ENCODE measurements around the gene LRRC41.
"Not testable (repeated sequence)": the region's sequence is repeated elsewhere in the genome, so short reads cannot be mapped to it uniquely, and the experiment has no call there.

LRRC41 gene

GRCh38 chr1:46303038-46303871 is at the start of gene LRRC41, which contains the start of gene UQCRH:
Gene LRRC41, minus strand, starts transcription at chr1:46303616. Its CDS starts 294 bp downstream, at chr1:46303322.
Gene UQCRH, plus strand, starts transcription at chr1:46303698. Its CDS starts 69 bp downstream, at chr1:46303767.
- DNase-seq = peak; percentile 96

DNA sequence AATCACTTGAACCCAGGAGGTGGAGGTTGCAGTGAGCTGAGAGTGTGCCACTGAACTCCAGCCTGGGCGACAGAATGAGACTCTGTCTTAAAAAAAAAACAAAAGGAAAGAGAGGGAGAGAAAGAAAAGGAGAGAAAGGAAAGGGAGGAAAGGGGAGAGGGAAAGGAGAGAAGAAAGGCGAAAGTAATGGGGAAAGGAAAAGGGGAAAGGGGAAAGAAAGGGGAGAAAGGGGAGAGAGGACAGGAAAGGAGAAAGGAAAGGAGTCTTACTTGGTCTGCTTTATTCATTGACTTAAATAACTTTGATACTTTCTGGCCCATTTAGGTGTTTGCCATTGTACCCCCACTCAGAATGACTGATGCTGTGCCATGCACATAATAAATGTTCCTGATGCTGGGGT is 48.9 kb upstream of the LRRC41 start:
- no peak for DNase-seq

DNA sequence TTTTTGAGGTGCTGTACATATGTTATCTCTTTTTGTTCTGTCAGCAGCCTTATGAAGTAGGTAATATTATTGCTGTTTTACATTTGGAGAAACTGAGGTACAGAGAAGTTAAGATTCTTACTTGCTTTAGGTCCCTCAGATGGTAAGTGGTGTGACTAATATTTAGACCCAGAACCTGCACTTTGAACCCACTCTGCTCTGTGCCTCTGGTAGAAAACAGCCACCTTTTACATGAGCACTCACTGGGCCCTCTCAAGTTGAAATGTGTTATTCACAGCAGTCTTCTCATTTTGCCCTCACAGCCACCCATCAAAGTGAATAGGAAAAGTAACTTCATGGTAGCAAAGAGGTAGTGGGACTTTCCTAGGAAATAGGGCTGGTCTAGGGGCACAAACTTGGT is 41.9 kb upstream of the LRRC41 start:
- DNase-seq = no peak

DNA sequence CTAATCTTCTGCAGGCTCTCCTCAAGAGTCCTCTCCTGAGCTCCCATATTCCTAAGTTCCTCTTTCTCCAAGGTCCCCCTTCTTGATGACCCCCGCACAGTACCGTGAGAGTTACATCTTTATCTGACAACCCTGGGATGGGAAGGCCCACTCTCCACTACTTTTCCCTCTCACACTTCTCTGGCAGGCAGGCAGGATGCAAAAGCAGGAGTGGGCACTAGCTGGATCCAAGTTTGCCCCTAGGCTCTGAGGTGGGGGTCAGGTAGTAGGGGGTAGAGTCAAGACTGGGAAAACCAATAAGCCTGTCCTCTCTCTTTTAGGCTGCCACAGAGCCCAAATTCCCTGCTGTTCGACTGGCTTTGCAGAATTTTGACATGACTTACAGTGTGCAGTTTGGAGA is 41.1 kb upstream of the LRRC41 start:
- DNase-seq = no peak

GRCh38 chr1:46343705-46344104 is 40.3 kb upstream of the LRRC41 start:
- DNase-seq = no peak

- DNase-seq = no peak
These were observed 39.9 kb upstream of the LRRC41 start for GRCh38 chr1:46343351-46343695.

DNA sequence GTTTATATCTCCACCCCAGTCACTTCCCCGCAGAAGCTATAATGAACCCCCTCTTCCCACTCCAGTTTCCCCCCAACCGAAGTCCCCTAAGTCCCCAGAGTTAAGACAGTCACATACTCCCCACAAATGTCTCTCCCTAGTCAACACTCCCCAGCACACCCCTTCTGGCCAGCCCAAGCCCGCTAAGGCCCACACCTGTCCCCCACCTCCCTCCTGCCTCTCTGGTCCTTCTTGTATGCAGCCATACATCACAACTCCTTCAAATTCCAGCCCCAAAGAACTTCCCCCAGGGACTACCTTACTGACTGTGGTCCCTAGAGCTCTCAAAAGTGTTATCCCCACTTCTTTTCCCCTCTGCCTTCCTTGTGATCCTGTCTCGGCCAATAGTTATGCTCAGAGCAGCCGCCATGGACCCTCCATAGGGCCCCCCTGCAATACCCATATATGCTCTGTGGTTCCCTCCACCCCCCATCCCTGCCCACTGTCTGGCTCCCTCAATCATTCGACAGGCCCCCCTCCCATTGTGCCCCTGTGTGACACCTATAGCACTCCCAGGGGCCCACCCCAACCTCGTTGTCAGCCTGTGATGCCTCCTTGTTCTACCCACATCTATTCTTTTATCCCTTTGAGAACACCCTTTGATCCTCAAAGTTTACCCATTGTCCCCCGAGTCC is 39.4 kb upstream of the LRRC41 start:
- no peak for DNase-seq

DNA sequence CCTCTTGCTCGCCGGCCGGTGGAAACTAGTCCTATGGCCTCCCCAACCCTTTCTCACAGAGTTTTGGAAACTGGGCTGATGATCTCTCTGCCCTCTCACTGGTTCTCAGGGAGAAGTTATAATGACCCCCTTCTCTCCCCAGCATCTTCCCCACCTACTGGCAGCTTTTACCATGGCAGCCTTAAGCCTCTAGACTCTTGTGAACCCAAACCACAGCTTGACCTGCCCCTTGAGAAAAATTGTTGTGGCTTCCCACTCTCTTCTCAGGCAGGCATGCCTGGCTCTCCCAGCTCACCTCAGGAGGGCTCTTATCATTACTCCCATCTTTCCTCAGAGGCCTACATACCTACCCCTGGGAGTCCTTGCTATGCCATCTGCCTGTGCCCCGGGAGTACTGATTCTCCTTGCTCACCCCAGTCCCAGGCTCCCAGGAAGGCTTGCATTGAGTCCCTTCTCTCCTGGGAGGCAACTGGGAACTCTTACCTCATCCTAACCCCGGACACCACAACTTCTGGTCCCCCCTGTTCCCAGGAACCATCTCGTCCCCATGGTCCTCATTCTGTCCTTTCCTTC is 38.8 kb upstream of the LRRC41 start:
- DNase-seq = no peak

- no peak for DNase-seq
These were observed 38.0 kb upstream of the LRRC41 start for GRCh38 chr1:46341222-46342083.

GRCh38 chr1:46340404-46341221 is 37.2 kb upstream of the LRRC41 start, which contains the start of gene NSUN4:
Gene NSUN4, plus strand, starts transcription at chr1:46340807. Its CDS starts 20 bp downstream, at chr1:46340827.
- DNase-seq = peak; percentile 94

DNA sequence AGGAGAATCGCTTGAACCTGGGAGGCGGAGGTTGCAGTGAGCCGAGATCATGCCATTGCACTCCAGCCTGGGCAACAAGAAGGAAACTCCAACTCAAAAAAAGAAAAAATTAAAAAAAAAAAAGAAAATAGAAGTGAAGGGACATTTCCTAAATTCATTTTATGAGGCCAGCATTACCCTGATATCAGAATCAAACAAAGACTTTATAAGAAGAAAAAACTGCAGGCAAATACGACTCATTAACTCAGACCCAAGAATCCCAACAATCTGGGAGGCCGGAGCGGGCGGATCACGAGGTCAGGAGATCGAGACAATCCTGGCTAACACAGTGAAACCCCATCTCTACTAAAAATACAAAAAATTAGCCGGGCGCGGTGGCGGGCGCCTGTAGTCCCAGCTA is 34.0 kb upstream of the LRRC41 start:
- not testable (repeated sequence) for DNase-seq

DNA sequence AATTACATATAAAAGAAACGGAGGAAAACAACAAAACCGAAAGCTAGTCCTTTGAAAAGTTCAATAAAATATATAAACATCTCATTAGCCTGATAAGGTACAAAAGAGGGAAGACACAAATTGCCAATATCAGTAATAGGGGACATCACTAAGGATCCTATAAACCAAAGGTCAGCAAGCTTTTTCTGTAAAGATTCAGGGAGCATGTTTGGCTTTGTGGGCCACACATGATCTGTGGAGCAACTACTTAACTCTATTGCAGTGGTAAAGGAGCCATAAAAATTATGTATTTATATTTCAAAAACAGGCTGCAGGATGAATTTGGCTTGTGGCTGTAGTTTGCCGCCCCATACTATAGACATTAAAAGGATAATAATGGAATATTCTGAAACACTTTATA is 31.7 kb upstream of the LRRC41 start:
- no peak for DNase-seq

DNA sequence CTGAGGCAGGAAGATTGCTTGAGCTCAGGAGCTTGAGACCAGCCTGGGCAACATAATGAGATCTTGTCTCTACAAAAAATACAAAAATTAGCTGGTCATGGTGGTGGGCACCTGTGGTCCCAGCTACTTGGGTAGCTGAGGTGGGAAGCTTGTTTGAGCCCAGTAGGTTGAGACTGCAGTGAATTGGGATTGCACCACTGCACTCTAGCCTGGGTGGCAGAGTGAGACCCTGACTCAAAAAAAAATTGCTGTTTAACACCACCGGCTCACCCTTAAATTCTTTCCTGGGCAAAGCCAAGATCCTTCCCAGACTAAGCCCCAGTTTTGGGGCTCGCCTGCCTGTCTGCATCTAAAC is 30.6 kb upstream of the LRRC41 start:
- DNase-seq = no peak

DNA sequence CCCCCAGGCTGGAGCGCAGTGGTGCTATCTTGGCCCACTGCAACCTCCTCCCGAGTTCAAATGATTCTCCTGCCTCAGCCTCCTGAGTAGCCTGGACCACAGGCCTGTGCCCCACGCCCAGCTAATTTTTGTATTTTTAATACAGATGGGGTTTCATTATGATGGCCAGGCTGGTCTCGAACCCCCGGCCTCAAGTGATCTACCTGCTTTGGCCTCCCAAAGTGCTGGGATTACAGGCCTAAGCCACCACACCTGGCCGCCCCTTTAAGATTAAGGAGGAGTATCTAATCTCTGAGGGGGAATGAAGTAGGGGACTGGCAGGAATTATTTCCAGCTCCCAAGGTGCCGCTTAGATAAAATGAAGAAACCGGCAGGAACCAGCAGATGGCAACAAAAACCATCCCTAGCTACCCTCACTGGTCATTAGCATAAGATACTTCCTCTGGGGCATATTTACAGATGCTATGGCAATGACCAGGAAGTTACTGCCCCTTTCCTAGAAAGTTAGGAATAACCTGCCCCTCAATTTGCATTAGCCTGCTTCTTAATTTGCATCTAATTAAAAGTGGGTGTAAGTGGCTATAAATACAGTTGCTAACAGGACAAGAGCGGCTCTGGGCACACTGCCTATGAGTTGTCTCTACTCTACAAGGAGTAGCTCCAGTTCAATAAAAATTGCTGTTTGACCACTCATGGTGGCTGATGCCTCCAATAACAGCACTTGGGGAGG is 30.0 kb upstream of the LRRC41 start:
- no peak for DNase-seq

- not testable (repeated sequence) for DNase-seq
These were observed 28.5 kb upstream of the LRRC41 start for GRCh38 chr1:46331786-46332540.

DNA sequence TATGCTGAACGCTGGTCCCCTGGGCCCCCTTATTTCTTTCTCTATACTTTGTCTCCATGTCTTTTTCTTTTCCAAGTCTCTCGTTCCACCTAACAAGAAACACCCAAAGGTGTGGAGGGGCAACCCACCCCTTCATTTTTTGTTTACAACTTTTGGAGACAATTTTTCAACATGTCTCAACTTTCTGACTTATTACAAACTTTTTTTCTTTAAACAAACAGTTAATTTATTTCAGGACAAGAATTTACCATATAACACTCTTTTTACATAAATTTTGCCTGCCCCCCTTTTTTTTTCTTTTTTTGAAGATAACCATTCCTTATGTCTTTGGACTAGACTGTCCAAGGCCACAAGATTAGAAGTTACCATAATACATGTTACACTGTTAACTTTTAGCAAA is 27.0 kb upstream of the LRRC41 start:
- not testable (repeated sequence) for DNase-seq

DNA sequence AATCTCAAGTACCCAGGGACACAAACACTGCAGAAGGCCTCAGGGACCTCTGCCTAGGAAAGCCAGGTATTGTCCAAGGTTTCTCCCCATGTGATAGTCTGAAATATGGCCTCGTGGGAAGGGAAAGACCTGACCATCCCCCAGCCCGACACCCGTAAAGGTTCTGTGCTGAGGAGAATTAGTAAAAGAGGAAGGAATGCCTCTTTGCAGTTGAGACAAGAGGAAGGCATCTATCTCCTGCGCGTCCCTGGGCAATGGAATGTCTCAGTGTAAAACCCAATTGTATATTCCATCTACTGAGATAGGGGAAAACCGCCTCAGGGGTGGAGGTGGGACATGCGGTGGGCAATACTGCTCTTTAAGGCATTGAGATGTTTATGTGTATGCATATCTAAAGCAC is 26.4 kb upstream of the LRRC41 start:
- DNase-seq = not testable (repeated sequence)

GRCh38 chr1:46328182-46328581 is 24.8 kb upstream of the LRRC41 start:
- DNase-seq = not testable (repeated sequence)

DNA sequence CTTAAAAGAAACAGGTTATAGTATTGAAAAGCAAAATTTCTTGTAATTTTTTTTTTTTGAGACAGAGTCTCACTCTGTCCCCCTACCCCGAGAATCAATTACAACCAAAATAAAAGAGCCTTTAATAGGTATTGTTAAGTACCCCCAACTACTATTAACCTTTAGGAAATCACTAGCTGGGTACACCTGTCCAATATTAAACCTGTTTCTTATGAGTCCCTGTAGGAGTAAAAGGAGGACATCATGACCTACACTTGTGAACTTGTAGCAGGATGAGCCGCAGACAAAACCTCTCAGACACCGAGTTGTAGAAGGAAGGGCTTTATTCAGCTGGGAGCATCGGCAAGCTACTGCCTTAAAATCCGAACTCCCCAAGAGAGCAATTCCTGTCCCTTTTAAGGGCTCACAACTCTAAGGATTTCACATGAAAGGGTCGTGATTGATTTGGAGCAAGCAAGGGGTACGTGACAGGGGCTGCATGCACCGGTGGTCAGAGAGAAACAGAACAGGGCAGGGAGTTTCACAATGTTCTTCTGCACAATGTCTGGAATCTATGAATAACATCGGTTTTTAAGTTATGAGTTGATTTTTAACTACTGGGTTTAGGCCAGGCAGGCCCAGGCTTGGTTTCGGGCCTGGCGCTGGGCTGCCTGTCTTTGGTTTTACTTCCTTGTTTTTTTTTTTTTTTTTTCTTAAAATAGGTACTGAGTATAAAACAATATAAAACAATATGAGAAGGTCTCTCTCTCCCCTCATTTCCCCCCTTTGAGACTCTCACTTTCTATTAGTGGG is 22.1 kb upstream of the LRRC41 start:
- not testable (repeated sequence) for DNase-seq

GRCh38 chr1:46322191-46322590 is 18.8 kb upstream of the LRRC41 start:
- DNase-seq = not testable (repeated sequence)

All from right forelimb (tissue), 1 donor.